ES-I3 (cell line): ENCODE data around the gene PDE6C.

Source experiments
- H3K36me3 ChIP-seq: 2 replicates; pipeline ENCODE4 v1.6.1; 2013; ENCODE audit warnings: mild to moderate bottlenecking, low read length, control low read depth, moderate library complexity; ENCODE audit not compliant: insufficient read depth
- H3K4me1 ChIP-seq: 2 replicates; pipeline ENCODE4 v1.6.1; 2013; ENCODE audit warnings: mild to moderate bottlenecking, control low read depth, low read length; ENCODE audit not compliant: insufficient read depth
- H3K9ac ChIP-seq: 2 replicates; pipeline ENCODE4 v1.6.1; 2013; ENCODE audit warnings: low read depth, mild to moderate bottlenecking, low read length, moderate library complexity
- H3K9me3 ChIP-seq: 2 replicates; pipeline ENCODE4 v1.6.1; 2013; ENCODE audit warnings: mild to moderate bottlenecking, low read length, moderate library complexity; ENCODE audit not compliant: control insufficient read depth, insufficient read depth

Gene PDE6C

DNA sequence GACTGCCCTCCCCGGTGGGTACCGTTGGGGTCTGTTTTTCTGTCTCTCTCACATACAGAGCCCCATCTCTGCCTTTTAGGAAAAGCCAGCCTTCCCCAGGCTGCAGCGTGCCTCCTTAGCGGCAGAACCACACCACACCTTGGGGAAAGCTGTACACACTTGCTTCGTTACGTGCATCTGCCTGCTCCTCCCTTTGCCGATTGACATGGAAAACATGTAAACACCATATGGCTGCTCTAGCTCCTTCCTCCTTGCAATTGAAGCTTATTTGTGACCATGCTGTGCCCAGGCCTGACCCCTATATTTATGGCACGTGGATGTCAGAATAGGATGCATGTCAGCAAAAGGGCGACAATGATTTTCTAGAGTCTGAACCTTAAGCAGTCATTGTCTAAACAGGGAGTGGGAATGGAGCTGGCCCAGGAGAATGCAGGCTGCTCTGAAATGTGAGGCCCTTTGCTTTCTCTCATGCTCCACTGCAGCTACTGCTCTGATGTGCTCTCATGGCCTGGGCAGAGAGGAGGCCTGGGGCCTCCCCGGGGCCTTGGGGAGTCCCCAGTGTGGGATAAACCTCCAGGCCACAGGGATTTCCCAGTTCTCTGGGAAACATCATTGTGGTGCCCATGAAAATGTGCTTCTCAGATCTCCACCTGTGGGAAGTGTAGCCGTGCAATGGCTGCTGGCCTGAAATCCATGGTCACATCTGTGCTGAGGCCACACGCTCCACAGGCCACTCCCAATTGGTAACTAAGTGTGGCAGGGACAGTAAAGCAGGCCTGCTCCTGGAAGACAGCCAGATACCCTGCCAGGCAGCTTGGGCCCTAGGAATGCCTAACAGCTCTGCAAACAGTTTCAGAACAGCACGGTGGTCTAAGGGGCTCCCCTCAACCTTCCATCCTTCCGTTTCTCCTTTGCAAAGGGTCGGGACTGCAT lies 18.6 kb downstream of the PDE6C start:
- no peaks in the 10 kb centered on the region for H3K4me1 ChIP-seq
- no peak overlapping the region for H3K9ac ChIP-seq
- H3K36me3 ChIP-seq: no peaks in the 10 kb centered on the region
- H3K9me3 ChIP-seq: no peaks in the 10 kb centered on the region

DNA sequence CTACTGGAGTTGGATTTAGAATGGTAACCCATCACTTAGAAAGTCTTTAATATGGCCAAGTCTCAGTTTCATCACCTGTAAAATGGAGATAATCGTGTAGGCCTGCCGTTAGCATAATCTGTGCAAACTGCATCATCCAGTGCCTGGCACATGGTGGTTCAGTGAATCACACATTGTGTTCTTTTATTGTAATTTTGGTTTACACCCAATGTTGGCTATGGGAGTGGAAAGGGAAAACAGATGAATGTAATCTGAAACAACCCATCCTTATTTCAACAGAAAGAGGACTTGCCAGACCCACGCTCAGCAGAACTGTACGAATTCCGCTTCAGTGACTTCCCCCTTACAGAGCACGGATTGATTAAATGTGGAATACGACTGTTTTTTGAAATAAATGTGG lies 27.5 kb downstream of the PDE6C start:
- no peaks in the 10 kb centered on the region for H3K9me3 ChIP-seq
- H3K9ac ChIP-seq: no peak overlapping the region
- H3K36me3 ChIP-seq: no peaks in the 10 kb centered on the region
- H3K4me1 ChIP-seq: no peaks in the 10 kb centered on the region

GRCh38 chr10:93652857-93653256 lies 40.5 kb downstream of the PDE6C start:
- Histone ChIP-seq H3K4me1 (no peaks in the 10 kb centered on the region), H3K9ac (no peak overlapping the region), H3K9me3 (no peaks in the 10 kb centered on the region), H3K36me3 (no peaks in the 10 kb centered on the region)

DNA sequence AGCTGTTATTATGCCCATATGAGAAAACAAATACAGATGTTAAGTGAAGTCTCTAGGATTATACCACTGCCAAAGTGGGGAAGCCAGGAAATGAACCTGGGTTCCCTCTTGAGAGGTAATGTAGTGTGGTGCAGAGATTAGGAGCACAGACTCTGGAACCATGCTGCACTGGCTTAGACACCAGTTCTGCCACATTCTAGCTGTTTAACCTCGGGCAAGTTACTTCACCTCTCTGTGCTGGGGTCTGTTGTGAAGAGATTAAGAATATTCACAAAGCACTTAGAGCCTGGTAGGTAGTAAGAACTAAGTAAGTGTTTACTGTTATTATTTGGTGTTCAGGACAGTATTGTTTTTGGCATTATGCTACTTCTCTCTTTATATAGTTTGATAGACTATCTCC lies 41.9 kb downstream of the PDE6C start:
- H3K36me3 ChIP-seq: no peaks in the 10 kb centered on the region
- no peaks in the 10 kb centered on the region for H3K4me1 ChIP-seq
- H3K9ac ChIP-seq: no peak overlapping the region
- no peaks in the 10 kb centered on the region for H3K9me3 ChIP-seq

- no peak overlapping the region for H3K9ac ChIP-seq
- no peaks in the 10 kb centered on the region for H3K4me1 ChIP-seq
- no peaks in the 10 kb centered on the region for H3K36me3 ChIP-seq
- H3K9me3 ChIP-seq: no peaks in the 10 kb centered on the region
Observed at GRCh38 chr10:93656155-93656554, 43.8 kb downstream of the PDE6C start.

GRCh38 chr10:93657757-93658156 lies 45.4 kb downstream of the PDE6C start:
- Histone ChIP-seq H3K9me3 (no peaks in the 10 kb centered on the region), H3K9ac (no peak overlapping the region), H3K4me1 (no peaks in the 10 kb centered on the region), H3K36me3 (no peaks in the 10 kb centered on the region)

DNA sequence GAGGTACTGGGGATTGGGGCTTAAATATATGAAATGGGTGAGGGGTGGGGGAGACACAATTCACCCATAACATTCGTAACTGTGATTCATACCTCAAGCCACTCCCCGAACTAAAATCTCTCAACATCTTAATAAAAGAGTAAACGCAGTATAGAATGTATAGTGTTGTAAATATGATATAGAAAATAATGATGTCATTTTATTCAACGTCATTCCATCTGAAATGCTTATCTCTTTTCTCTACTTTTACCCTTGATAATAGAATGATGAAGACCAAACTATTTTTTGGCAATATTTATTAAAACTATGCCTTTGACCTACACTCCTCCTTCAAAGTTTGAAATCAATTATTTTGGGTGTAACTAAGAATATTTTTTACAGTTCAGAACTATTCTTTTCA lies 53.7 kb downstream of the PDE6C start:
- Histone ChIP-seq H3K9ac (no peak overlapping the region), H3K9me3 (no peaks in the 10 kb centered on the region), H3K36me3 (peaks cover 17% of the 10 kb centered on the region)

DNA sequence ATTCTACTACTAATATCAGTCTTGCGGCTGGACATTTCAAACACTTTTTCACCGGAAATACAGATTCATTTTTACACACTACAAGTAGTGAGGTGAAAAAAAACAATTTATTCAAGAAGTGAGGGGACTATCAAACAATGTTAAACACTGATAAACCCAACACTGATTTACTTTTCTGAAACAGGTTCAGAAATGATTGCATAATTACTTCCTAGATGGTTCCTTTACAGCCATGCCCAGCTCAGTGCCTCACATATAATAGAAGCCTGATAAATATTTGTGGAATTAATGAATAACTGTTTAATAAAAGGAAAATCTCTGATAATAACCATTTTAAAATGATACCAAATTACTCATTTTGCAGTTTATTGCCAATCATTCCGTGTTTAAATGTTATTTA lies 55.5 kb downstream of the PDE6C start:
- Histone ChIP-seq H3K4me1 (no peaks in the 10 kb centered on the region), H3K9ac (no peak overlapping the region), H3K9me3 (no peaks in the 10 kb centered on the region), H3K36me3 (peaks cover 17% of the 10 kb centered on the region)

More for the DNA sequence above, 53.7 kb downstream of the PDE6C start:
- no peaks in the 10 kb centered on the region for H3K4me1 ChIP-seq

DNA sequence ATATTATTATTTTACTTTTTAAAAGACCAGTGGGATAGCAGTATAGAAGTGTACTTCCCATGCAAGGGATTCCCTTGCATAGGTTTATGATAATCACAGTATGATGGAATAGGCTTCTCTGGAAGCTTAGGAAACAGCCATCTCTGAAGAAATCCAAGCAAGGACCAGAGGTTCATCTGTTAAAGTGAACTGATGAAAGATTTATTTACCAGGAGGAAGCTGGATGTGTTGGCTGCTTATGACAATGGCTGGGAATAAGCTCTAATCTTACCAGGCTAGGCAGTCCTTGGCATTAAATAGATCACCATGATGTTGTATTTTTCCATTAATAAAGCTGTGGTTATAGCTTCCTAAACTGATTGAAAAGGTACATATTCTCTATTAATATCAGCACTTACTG lies 58.0 kb downstream of the PDE6C start:
- Histone ChIP-seq H3K36me3 (peaks cover 20% of the 10 kb centered on the region), H3K4me1 (no peaks in the 10 kb centered on the region)

DNA sequence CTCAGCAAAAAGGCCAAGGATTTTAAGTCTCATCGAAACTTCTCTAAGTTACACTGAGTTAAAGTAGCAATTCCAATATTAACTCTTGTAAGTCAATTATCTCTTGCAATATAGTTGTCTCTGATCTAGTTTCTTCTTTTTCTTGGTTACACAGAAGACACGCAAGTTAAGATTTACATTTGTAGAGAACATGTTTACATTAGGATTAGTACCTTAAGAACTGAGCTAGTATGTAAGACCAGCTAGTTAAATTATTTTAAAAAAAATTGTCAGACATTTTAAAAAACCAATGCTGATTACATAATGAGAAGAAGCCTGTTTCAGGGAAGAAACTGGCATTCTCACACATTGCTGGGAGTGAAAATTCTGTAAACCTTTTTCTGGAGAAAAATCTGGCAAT lies 58.7 kb downstream of the PDE6C start:
- Histone ChIP-seq H3K4me1 (no peaks in the 10 kb centered on the region), H3K9me3 (no peaks in the 10 kb centered on the region), H3K36me3 (peaks cover 16% of the 10 kb centered on the region), H3K9ac (no peak overlapping the region)

More for the DNA sequence above, 58.0 kb downstream of the PDE6C start:
- Histone ChIP-seq H3K9ac (no peak overlapping the region), H3K9me3 (no peaks in the 10 kb centered on the region)

DNA sequence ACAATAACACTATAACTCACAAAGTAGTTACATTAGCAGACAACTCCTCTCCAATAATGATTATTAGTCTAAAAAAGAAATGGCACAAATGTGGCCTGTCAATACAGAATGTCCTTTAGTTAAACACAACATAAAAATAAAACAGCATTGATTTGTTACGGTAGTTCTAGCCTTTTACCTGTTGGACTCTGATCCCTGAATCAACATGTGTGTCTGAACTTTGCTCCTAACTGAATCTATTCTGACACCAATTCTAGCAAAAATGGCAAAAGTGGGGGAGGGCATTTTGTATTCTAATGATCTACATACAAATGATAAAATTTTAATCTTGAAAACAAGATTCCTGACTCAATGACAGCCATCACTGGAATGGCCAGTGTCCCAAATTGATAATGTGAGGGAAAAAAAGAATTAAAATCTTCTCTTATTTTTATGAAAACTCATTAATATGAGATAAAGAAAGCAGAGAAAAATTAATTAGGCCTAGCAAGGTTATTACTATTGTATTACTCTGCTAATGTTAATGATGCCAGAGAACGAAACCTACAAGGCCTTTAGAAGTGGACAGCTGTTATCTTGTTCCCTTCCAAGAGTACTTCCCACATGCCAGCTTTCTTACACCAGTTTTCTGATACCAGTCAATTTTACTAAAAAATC lies 59.8 kb downstream of the PDE6C start:
- Histone ChIP-seq H3K9ac (no peak overlapping the region), H3K9me3 (no peaks in the 10 kb centered on the region), H3K4me1 (no peaks in the 10 kb centered on the region), H3K36me3 (peaks cover 16% of the 10 kb centered on the region)

GRCh38 chr10:93672890-93673289 lies 60.6 kb downstream of the PDE6C start:
- Histone ChIP-seq H3K9me3 (no peaks in the 10 kb centered on the region), H3K9ac (no peak overlapping the region), H3K36me3 (peaks cover 17% of the 10 kb centered on the region), H3K4me1 (no peaks in the 10 kb centered on the region)

DNA sequence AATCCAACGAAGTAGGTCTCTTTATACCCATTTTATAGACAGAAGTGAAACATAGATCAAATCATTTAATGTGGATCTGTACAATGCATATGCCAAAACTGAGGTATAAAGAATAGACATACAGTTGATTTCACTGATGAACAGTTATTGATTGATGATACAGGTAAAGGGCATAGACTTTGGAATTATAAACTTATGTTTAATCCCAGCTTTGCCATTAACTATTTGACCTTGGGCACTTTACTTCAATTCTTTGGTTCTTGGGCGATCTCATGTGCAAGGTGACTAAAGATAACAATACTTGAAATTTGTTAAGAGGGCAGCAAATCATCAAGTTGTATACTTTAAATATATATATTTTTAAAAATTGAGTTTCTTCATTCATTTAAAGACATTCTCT lies 61.5 kb downstream of the PDE6C start:
- H3K9me3 ChIP-seq: no peaks in the 10 kb centered on the region

DNA sequence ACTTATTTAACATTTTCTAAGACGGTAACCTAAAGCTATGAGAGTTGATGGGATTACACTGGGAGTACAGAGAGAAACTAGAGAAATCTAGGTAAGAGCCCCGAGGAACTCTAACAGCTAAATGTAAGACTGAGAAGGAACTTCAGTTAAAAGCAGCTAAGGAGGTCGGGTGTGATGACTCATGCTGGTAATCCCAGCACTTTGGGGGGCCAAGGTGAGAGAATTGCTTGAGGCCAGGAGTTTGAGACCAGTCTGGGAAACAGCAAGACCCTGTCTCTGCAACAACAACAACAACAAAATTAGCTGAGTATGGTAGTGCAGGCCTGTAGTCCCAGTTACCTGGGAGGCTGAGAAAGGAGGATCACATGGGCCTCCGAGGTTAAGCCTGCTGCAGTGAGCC lies 66.0 kb downstream of the PDE6C start:
- no peaks in the 10 kb centered on the region for H3K4me1 ChIP-seq
- peaks cover 5% of the 10 kb centered on the region; the same call in 1 of the 2 replicates for H3K36me3 ChIP-seq

More for the DNA sequence above, 61.5 kb downstream of the PDE6C start:
- Histone ChIP-seq H3K9ac (no peak overlapping the region), H3K36me3 (peaks cover 17% of the 10 kb centered on the region), H3K4me1 (no peaks in the 10 kb centered on the region)

More for the DNA sequence above, 66.0 kb downstream of the PDE6C start:
- Histone ChIP-seq H3K9me3 (no peaks in the 10 kb centered on the region), H3K9ac (no peak overlapping the region)
